ENCODE data around the gene XYLT1. TPM values are rescaled to one million over a fixed set of nuclear protein-coding genes. Genes with fewer than 3 reads are reported as not detected.

XYLT1 gene
- total RNA-seq, 5 donors from 2014 or later (not counting 1 experiment from before 2014, with no cell fraction given) = 25.8 to 70.6 (median 57.8) TPM

GRCh38 chr16:17320009-17320408 is 150.8 kb downstream of the XYLT1 start:
- Histone ChIP-seq H3K27me3 (replicated peaks in 1 of 2; ENCODE audit: control insufficient read depth in 2 of 2, extremely low read depth in 1 of 2, insufficient read depth in 2 of 2, low read length in 1 of 2) (no peaks in the 10 kb centered on the region), H3K36me3 (ENCODE audit: control insufficient read depth in 2 of 2, extremely low read depth in 1 of 2, insufficient read depth in 1 of 2, low read length in 1 of 2) (no peaks in the 10 kb centered on the region), H3K9me3 (no peaks in the 10 kb centered on the region), H3K4me3 (ENCODE audit: control insufficient read depth in 1 of 2, extremely low read depth in 1 of 2, low read length in 1 of 2) (no peak overlapping the region), H3K4me1 (ENCODE audit: control insufficient read depth in 1 of 2, extremely low read depth in 1 of 2, insufficient read depth in 2 of 2, low read length in 2 of 2) (peaks cover 0 to 4% of the 10 kb centered on the region in 2 experiments), H3K27ac (ENCODE audit: low read length) (no peak overlapping the region)
- no CpG with 5 or more reads among the region's 3 CpGs for WGBS (ENCODE audit: insufficient coverage)
- H3K4me3 Mint-ChIP-seq = no peak overlapping the region
- ATAC-seq (replicated peaks in 1 of 4) (no peak), DNase-seq (no peak)
- peaks cover 9% of the 10 kb centered on the region for H3K36me3 Mint-ChIP-seq
- ChIA-PET CTCF (no interaction called here), POLR2A (interaction anchor here in 1 of 2 donors (0.5 to 0.7 kb wide), 2 partner anchors 10 to 329 kb away, joined by 3 read pairs; no protein-coding TSS in a partner anchor)
- H3K4me1 Mint-ChIP-seq = peaks cover 24 to 41% (median 41%) of the 10 kb centered on the region in 3 donors
- no peaks in the 10 kb centered on the region for H3K27me3 Mint-ChIP-seq
- H3K27ac Mint-ChIP-seq = peak overlapping the region in 1 of 2 donors; percentile 49
- no peaks in the 10 kb centered on the region for H3K9me3 Mint-ChIP-seq

DNA sequence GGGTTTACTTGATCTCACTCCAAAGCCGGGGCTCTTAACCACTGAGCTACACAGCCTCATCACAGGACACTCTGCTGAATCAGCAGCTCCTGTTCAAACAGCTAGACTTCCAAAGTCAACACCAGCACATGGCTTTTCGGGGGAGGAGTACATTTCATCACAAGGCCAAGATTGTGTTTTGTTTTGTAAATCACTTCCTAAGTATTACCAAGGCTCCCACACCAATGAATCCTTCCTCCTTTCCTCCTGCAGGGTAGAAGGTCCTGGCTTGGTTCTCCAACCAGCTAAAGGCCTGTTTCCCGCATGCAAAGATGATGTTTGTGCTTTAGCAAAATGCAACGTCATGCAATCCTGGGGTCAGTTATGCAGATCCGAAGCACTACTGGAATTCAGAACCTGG is 152.5 kb downstream of the XYLT1 start:
- Histone ChIP-seq H3K4me3 (ENCODE audit: control insufficient read depth in 1 of 2, extremely low read depth in 1 of 2, low read length in 1 of 2) (no peak overlapping the region), H3K36me3 (ENCODE audit: control insufficient read depth in 2 of 2, extremely low read depth in 1 of 2, insufficient read depth in 1 of 2, low read length in 1 of 2) (no peaks in the 10 kb centered on the region), H3K9me3 (no peaks in the 10 kb centered on the region), H3K27ac (ENCODE audit: low read length) (no peak overlapping the region), H3K4me1 (ENCODE audit: control insufficient read depth in 1 of 2, extremely low read depth in 1 of 2, insufficient read depth in 2 of 2, low read length in 2 of 2) (peaks cover under 1 to 5% of the 10 kb centered on the region in 2 experiments), H3K27me3 (replicated peaks in 1 of 2; ENCODE audit: control insufficient read depth in 2 of 2, extremely low read depth in 1 of 2, insufficient read depth in 2 of 2, low read length in 1 of 2) (no peaks in the 10 kb centered on the region)
- DNase-seq = no peak
- 83% methylated on average over 1 of the region's 5 CpGs for WGBS (ENCODE audit: insufficient coverage)
- no peaks in the 10 kb centered on the region for H3K27me3 Mint-ChIP-seq
- peaks cover 6% of the 10 kb centered on the region for H3K36me3 Mint-ChIP-seq
- H3K4me1 Mint-ChIP-seq = peaks cover 18 to 53% (median 52%) of the 10 kb centered on the region in 3 donors
- ATAC-seq (replicated peaks in 1 of 4) = no peak
- H3K9me3 Mint-ChIP-seq = peaks cover 0 to 3% (median 0%) of the 10 kb centered on the region in 3 donors
- no peak overlapping the region for H3K4me3 Mint-ChIP-seq
- H3K27ac Mint-ChIP-seq = no peak overlapping the region
- CTCF ChIA-PET = no interaction called here
- POLR2A ChIA-PET = interaction anchor here (0.6 kb wide), 2 partner anchors 10 kb away, joined by 3 to 4 read pairs; no protein-coding TSS in a partner anchor

DNA sequence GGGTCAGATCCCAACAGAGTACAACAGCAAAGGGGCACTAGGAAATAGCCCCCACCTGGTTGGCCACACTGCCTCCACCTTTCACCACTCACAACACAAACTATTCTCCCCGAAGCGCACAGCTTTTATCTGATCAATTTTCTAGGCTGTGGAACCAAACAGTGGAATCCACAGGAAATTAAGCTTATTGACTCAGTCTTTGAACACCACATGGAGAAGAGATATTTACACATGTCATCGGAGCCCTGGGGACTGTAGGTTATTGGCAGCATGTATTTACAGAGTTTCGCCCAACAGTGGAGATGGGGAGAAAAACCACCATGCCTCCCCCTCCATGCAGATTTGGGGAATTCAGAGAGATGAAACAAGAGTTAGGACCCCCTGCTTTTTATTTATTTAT is 154.8 kb downstream of the XYLT1 start:
- no peaks in the 10 kb centered on the region for H3K9me3 ChIP-seq
- peaks cover 4 to 7% of the 10 kb centered on the region in 2 experiments for H3K4me1 ChIP-seq (ENCODE audit: control insufficient read depth in 1 of 2, extremely low read depth in 1 of 2, insufficient read depth in 2 of 2, low read length in 2 of 2)
- ATAC-seq (replicated peaks in 1 of 4) = no peak
- no peaks in the 10 kb centered on the region for H3K36me3 ChIP-seq (ENCODE audit: control insufficient read depth in 2 of 2, extremely low read depth in 1 of 2, insufficient read depth in 1 of 2, low read length in 1 of 2)
- Mint-ChIP-seq H3K36me3 (peaks cover 15% of the 10 kb centered on the region), H3K27me3 (no peaks in the 10 kb centered on the region), H3K4me3 (no peak overlapping the region), H3K27ac (no peak overlapping the region), H3K4me1 (peaks cover 12 to 63% (median 55%) of the 10 kb centered on the region in 3 donors), H3K9me3 (peaks cover 0 to 3% (median 0%) of the 10 kb centered on the region in 3 donors)
- 40% methylated on average over 1 of the region's 4 CpGs for WGBS (ENCODE audit: insufficient coverage)
- CTCF ChIA-PET = no interaction called here
- POLR2A ChIA-PET = interaction anchor here in 1 of 2 donors (0.6 kb wide), 1 partner anchor 14 kb away, joined by 5 read pairs; no protein-coding TSS in a partner anchor
- H3K27ac ChIP-seq (ENCODE audit: low read length) = no peak overlapping the region
- no peak overlapping the region for H3K4me3 ChIP-seq (ENCODE audit: control insufficient read depth in 1 of 2, extremely low read depth in 1 of 2, low read length in 1 of 2)
- no peaks in the 10 kb centered on the region for H3K27me3 ChIP-seq (replicated peaks in 1 of 2; ENCODE audit: control insufficient read depth in 2 of 2, extremely low read depth in 1 of 2, insufficient read depth in 2 of 2, low read length in 1 of 2)
- DNase-seq = no peak

DNA sequence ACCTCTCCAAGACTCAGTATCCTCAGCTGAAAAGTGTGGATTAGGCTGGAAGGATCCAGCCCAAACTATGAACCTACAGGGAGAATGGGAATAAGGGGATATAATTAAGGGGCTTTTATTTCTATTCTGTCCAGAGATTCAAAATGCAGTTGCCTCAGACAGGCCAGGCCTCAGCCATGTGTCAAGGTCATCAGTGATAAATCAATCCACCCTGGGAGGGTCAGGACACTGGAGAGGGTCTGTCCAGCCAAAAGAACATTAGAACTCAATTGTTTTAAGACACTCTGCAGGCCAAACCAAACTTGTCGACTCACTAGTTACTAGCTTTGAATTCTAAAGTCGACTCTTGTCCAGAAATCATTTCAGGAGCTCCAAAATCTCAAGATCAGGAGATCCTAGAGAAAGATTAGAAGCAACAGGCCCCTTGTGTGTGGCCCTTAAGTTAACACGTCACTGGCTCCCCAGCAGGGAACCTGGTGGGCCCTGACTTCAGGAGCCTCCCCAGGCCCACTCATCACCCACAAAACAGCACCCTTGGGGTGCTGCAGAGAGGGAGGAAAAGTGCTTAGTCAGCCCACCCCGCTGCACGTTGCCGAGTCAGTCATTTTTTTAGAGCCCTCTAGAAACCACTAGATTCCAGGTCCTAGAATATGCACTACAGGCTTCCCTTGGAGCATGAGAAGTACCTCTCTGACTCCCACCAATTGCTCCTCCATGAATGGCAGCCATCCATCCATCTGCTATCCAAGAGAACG is 156.8 kb downstream of the XYLT1 start:
- peaks cover 0 to 3% (median 0%) of the 10 kb centered on the region in 3 donors for H3K9me3 Mint-ChIP-seq
- H3K27ac ChIP-seq (ENCODE audit: low read length) = no peak overlapping the region
- H3K9me3 ChIP-seq = no peaks in the 10 kb centered on the region
- H3K4me3 ChIP-seq (ENCODE audit: control insufficient read depth in 1 of 2, extremely low read depth in 1 of 2, low read length in 1 of 2) = no peak overlapping the region
- DNase-seq (no peak), ATAC-seq (replicated peaks in 1 of 4) (no peak)
- CTCF ChIA-PET = interaction anchor here (0.7 kb wide), 2 partner anchors 11 kb away, joined by 3 read pairs; no protein-coding TSS in a partner anchor
- POLR2A ChIA-PET = interaction anchor here in 1 of 2 donors (0.6 kb wide), 1 partner anchor 9 kb away, joined by 6 read pairs; no protein-coding TSS in a partner anchor
- WGBS (ENCODE audit: insufficient coverage) = 81% methylated on average over 2 of the region's 7 CpGs
- H3K27me3 ChIP-seq (replicated peaks in 1 of 2; ENCODE audit: control insufficient read depth in 2 of 2, extremely low read depth in 1 of 2, insufficient read depth in 2 of 2, low read length in 1 of 2) = no peaks in the 10 kb centered on the region
- peaks cover 4 to 7% of the 10 kb centered on the region in 2 experiments for H3K4me1 ChIP-seq (ENCODE audit: control insufficient read depth in 1 of 2, extremely low read depth in 1 of 2, insufficient read depth in 2 of 2, low read length in 2 of 2)
- peaks cover 6 to 61% (median 51%) of the 10 kb centered on the region in 3 donors for H3K4me1 Mint-ChIP-seq
- no peaks in the 10 kb centered on the region for H3K27me3 Mint-ChIP-seq
- H3K27ac Mint-ChIP-seq = peak overlapping the region; percentile 7 to 66
- H3K36me3 Mint-ChIP-seq = peaks cover 20% of the 10 kb centered on the region
- no peak overlapping the region for H3K4me3 Mint-ChIP-seq
- peaks cover 0 to 5% of the 10 kb centered on the region in 2 donors for H3K36me3 ChIP-seq (ENCODE audit: control insufficient read depth in 2 of 2, extremely low read depth in 1 of 2, insufficient read depth in 1 of 2, low read length in 1 of 2)

GRCh38 chr16:17313085-17313611 is 157.6 kb downstream of the XYLT1 start:
- Histone ChIP-seq H3K9me3 (no peaks in the 10 kb centered on the region), H3K27me3 (replicated peaks in 1 of 2; ENCODE audit: control insufficient read depth in 2 of 2, extremely low read depth in 1 of 2, insufficient read depth in 2 of 2, low read length in 1 of 2) (no peaks in the 10 kb centered on the region), H3K4me1 (ENCODE audit: control insufficient read depth in 1 of 2, extremely low read depth in 1 of 2, insufficient read depth in 2 of 2, low read length in 2 of 2) (peaks cover 4 to 7% of the 10 kb centered on the region in 2 experiments), H3K4me3 (ENCODE audit: control insufficient read depth in 1 of 2, extremely low read depth in 1 of 2, low read length in 1 of 2) (no peak overlapping the region), H3K27ac (ENCODE audit: low read length) (no peak overlapping the region), H3K36me3 (ENCODE audit: control insufficient read depth in 2 of 2, extremely low read depth in 1 of 2, insufficient read depth in 1 of 2, low read length in 1 of 2) (peaks cover 0 to 5% of the 10 kb centered on the region in 2 donors)
- H3K27ac Mint-ChIP-seq = peak overlapping the region in 1 of 2 donors; percentile 66
- H3K4me3 Mint-ChIP-seq = no peak overlapping the region
- peaks cover 11 to 60% (median 51%) of the 10 kb centered on the region in 3 donors for H3K4me1 Mint-ChIP-seq
- H3K9me3 Mint-ChIP-seq = peaks cover 0 to 3% (median 0%) of the 10 kb centered on the region in 3 donors
- DNase-seq = peak in 2 of 35 experiments; percentile 3 to 10
- WGBS (ENCODE audit: insufficient coverage) = 70% methylated on average over 1 of the region's 4 CpGs
- ChIA-PET CTCF (no interaction called here), POLR2A (no interaction called here)
- no peaks in the 10 kb centered on the region for H3K27me3 Mint-ChIP-seq
- peak in 1 of 4 experiments; percentile 43 for ATAC-seq (replicated peaks in 1 of 4)
- peaks cover 20% of the 10 kb centered on the region for H3K36me3 Mint-ChIP-seq

DNA sequence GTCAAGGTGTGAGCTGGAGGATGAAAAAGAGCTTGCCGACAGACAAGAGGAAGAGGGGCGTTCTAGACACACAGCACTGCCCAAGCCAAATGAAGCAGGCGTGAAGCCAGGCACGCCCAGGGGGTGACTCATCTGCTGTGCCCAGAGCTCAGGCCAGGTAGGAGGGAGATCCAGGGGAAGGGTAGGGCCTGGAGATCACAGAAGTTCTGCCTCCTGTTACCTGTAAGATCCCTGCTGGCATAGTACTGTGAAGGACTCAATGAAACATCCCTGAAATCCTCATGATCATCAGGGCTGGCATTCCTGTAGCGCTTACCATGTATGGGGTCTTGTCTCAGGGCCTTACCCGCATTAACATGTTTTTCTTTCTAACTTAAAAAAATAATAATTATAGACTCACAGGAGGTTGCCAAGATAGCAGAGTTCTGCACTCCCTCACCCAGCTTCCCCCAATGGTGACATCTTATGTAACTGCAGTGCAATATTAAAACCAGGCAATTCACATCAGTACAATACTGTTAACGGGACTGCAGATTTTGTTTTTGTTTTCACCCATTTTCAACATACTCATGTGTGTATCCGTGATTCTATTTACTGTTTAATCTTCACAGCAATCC is 158.6 kb downstream of the XYLT1 start:
- Mint-ChIP-seq H3K27ac (peak overlapping the region; percentile 25 to 66), H3K27me3 (no peaks in the 10 kb centered on the region), H3K9me3 (peaks cover 0 to 3% (median 0%) of the 10 kb centered on the region in 3 donors), H3K36me3 (peaks cover 18% of the 10 kb centered on the region), H3K4me3 (no peak overlapping the region), H3K4me1 (peaks cover 18 to 64% (median 53%) of the 10 kb centered on the region in 3 donors)
- Histone ChIP-seq H3K4me3 (ENCODE audit: control insufficient read depth in 1 of 2, extremely low read depth in 1 of 2, low read length in 1 of 2) (no peak overlapping the region), H3K9me3 (no peaks in the 10 kb centered on the region), H3K27ac (ENCODE audit: low read length) (no peak overlapping the region), H3K4me1 (ENCODE audit: control insufficient read depth in 1 of 2, extremely low read depth in 1 of 2, insufficient read depth in 2 of 2, low read length in 2 of 2) (peaks cover 4 to 7% of the 10 kb centered on the region in 2 experiments), H3K36me3 (ENCODE audit: control insufficient read depth in 2 of 2, extremely low read depth in 1 of 2, insufficient read depth in 1 of 2, low read length in 1 of 2) (peaks cover 0 to 5% of the 10 kb centered on the region in 2 donors), H3K27me3 (replicated peaks in 1 of 2; ENCODE audit: control insufficient read depth in 2 of 2, extremely low read depth in 1 of 2, insufficient read depth in 2 of 2, low read length in 1 of 2) (no peaks in the 10 kb centered on the region)
- ChIA-PET CTCF (no interaction called here), POLR2A (no interaction called here)
- peak in 1 of 4 experiments; percentile 59 for ATAC-seq (replicated peaks in 1 of 4)
- peak in 2 of 35 experiments; percentile 16 to 17 for DNase-seq
- WGBS (ENCODE audit: insufficient coverage) = 89% methylated on average over 5 of the region's 8 CpGs

All from T-cell (primary cell).